Panc1 (cell line): ENCODE data around the gene AMOTL1. TPM values are rescaled to one million over a fixed set of nuclear protein-coding genes. Genes with fewer than 3 reads are reported as not detected.

Experiments
- ATAC-seq: fragments of 200-7000 bp; cut with Tn5 transposase; 2 replicates; pipeline ENCODE4 v1.9.1; 2020; ENCODE audit warnings: mild to moderate bottlenecking, moderate library complexity
- BruUV-seq: library from RNA; stranded (reverse); fragments of 400-500 nt; replicated peaks from 2 replicates; lab custom pipeline; 2021; lab: Mats Ljungman, UMichigan
- CTCF ChIA-PET: fragments of 300-600 bp; sonication (Branson Sonifier 250); formaldehyde crosslinking; loops from one replicate; lab custom pipeline; 2022; ENCODE audit warnings: antibody characterized with exemption; lab: Charles Lee
- POLR2A ChIA-PET: fragments of 300-600 bp; sonication (Branson Sonifier 250); formaldehyde crosslinking; loops from one replicate; lab custom pipeline; 2022; ENCODE audit warnings: antibody characterized with exemption; lab: Charles Lee
- DNase-seq: peaks from one replicate; pipeline ENCODE4 v3.0.0-alpha.2; 2010; ENCODE audit warnings: low read depth, low spot score
- H3K27ac ChIP-seq: 2 replicates; pipeline ENCODE4 v1.5.1; 2011; ENCODE audit warnings: mild to moderate bottlenecking, low read length, inconsistent platforms
- H3K27me3 ChIP-seq: fragments of 200-500 bp; sonication (Bioruptor generic); 2 replicates; pipeline ENCODE4 v1.6.0; 2014; ENCODE audit warnings: low read length, inconsistent platforms; ENCODE audit not compliant: control insufficient read depth, insufficient read depth
- H3K36me3 ChIP-seq: fragments of 200-500 bp; sonication (Bioruptor generic); 2 replicates; pipeline ENCODE4 v1.5.1; 2014; ENCODE audit warnings: inconsistent platforms, mild to moderate bottlenecking, low read length, moderate library complexity; ENCODE audit not compliant: control insufficient read depth, insufficient read depth
- H3K4me1 ChIP-seq: 2 replicates; pipeline ENCODE4 v1.5.1; 2011; ENCODE audit warnings: inconsistent platforms, mild to moderate bottlenecking, low read length, moderate library complexity; ENCODE audit not compliant: control insufficient read depth, insufficient read depth
- H3K4me3 ChIP-seq, 2 experiments: 2 replicates each; pipeline ENCODE4 v1.5.1; 2011 to 2012; ENCODE audit warnings: low read depth in 2 of 2, low read length in 2 of 2, mild to moderate bottlenecking in 2 of 2, inconsistent platforms in 1 of 2, moderate library complexity in 1 of 2
- H3K9me3 ChIP-seq: fragments of 200-500 bp; sonication (Bioruptor generic); 2 replicates; pipeline ENCODE4 v1.5.1; 2014; ENCODE audit warnings: low read depth, mild to moderate bottlenecking, inconsistent platforms, low read length, moderate library complexity; ENCODE audit not compliant: control insufficient read depth, insufficient read depth
- POLR2AphosphoS5 ChIP-seq: IDR thresholded peaks from 2 replicates; pipeline ENCODE4 v1.6.1; 2012; ENCODE audit warnings: mild to moderate bottlenecking, low read depth, low read length, moderate library complexity
- SIN3A ChIP-seq: IDR thresholded peaks from 2 replicates; pipeline ENCODE4 v1.6.1; 2012; ENCODE audit warnings: low read depth, mild to moderate bottlenecking, low read length, moderate library complexity, borderline replicate concordance; ENCODE audit not compliant: insufficient read depth
- TCF7L2 ChIP-seq: IDR thresholded peaks from 2 replicates; pipeline ENCODE4 v1.6.1; 2011; ENCODE audit warnings: mild to moderate bottlenecking, low read depth, low read length, inconsistent platforms
- in situ Hi-C: cut with HindIII; loops from 2 replicates; pipeline ENCODE4 v1.10.0; 2016; ENCODE audit warnings: low sequenced_read_pairs, low pct_unique_long_range_greater_than_20kb
- intact Hi-C: fragments of 100-400 bp; cut with micrococcal nuclease; formaldehyde crosslinking; loops from one replicate; pipeline ENCODE4 v1.10.0; 2022; ENCODE audit not compliant: unreplicated experiment
- total RNA-seq: library from RNA; stranded (reverse); gene quantifications from one replicate; pipeline ENCODE4 v1.2.1, GENCODE V29; 2021; ENCODE audit not compliant: unreplicated experiment
- TF ChIP-seq, protein P1 (sequence below): fragments of 450-650 bp; IDR thresholded peaks from 2 replicates; pipeline ENCODE4 v1.5.1; 2017; ENCODE audit warnings: mild to moderate bottlenecking
- TF ChIP-seq, protein P2 (sequence below), 2 experiments: IDR thresholded peaks; 2 replicates each; pipeline ENCODE4 v1.6.1; 2011 to 2012; ENCODE audit warnings: low read depth in 2 of 2, control low read depth in 1 of 2, low read length in 1 of 2, mild to moderate bottlenecking in 1 of 2, moderate library complexity in 1 of 2; ENCODE audit not compliant: insufficient read depth in 1 of 2

AMOTL1 gene
- total RNA-seq, 1 experiment from 2014 or later: 16.0 TPM

DNA sequence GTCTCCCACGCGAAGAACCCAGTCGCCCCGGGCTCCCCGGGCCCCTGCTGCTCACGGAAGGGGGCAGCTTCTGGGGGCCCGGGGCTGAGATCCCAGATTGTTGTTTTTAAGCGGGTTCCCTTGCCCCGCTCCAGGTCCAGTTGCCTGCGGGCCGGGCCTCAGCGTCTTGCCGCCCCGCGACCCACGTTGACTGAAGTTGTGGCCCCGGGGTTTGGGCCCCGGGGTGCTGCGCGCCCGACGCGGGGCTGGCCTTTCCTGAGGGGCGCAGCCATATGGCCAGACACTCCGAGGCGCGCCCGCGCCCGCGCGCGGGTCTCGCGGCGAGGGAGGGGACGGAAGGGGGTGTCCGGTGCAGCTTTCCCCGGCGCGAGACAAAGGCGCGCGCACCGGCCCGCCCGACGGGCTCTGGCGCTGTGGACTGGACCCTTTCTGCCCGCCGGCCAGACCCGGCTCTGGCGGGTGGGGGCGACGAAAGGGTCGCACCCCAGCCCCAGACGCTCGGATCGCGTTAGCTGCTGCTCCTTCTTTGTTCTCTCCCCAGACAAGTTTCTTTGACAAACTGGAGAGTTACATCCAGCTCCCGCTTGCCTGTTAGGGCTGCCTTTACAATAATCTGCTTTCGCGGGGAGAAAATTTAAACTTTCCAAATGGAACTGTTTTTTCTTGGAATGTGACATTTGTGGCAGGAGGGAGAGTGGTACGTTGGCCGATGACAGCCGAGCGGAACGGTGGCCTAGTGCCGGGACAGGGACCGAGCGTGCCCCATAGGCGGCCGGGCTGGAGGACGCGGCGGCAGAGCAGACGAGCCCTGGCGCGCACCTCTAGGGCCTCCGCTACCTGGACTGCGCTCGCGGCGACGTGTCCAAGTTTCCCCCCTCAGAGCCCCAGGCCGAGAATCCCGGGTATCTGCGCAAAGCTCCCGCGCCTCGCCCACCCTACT, 716 bp downstream of the AMOTL1 start:
- peak; percentile 70 for ATAC-seq
- no peak for DNase-seq
- BruUV-seq: no TSS peak
- in situ Hi-C loops (no loop called here), intact Hi-C loops (loop anchor here (5.0 kb wide), 1 partner anchor 147 kb away; no protein-coding TSS in a partner anchor)
- CTCF ChIA-PET: interaction anchor here (0.6 to 1.2 kb wide), 2 partner anchors 28 to 146 kb away, joined by 3 read pairs; no protein-coding TSS in a partner anchor
- Histone ChIP-seq H3K36me3 (peaks cover 6% of the 10 kb centered on the region; the same call in 1 of the 2 replicates), H3K9me3 (no peaks in the 10 kb centered on the region), H3K27me3 (peaks cover 30% of the 10 kb centered on the region), H3K4me3 (peak overlapping the region; percentile 67 to 70), H3K4me1 (peaks cover 28% of the 10 kb centered on the region), H3K27ac (peak overlapping the region; percentile 62)
- POLR2A ChIA-PET: no interaction called here
- no peak for TF ChIP-seq TCF7L2
- TF ChIP-seq POLR2AphosphoS5: no peak
- TF ChIP-seq, protein P1, sequence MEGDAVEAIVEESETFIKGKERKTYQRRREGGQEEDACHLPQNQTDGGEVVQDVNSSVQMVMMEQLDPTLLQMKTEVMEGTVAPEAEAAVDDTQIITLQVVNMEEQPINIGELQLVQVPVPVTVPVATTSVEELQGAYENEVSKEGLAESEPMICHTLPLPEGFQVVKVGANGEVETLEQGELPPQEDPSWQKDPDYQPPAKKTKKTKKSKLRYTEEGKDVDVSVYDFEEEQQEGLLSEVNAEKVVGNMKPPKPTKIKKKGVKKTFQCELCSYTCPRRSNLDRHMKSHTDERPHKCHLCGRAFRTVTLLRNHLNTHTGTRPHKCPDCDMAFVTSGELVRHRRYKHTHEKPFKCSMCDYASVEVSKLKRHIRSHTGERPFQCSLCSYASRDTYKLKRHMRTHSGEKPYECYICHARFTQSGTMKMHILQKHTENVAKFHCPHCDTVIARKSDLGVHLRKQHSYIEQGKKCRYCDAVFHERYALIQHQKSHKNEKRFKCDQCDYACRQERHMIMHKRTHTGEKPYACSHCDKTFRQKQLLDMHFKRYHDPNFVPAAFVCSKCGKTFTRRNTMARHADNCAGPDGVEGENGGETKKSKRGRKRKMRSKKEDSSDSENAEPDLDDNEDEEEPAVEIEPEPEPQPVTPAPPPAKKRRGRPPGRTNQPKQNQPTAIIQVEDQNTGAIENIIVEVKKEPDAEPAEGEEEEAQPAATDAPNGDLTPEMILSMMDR: no peak
- TF ChIP-seq SIN3A: no peak
- TF ChIP-seq, protein P2, sequence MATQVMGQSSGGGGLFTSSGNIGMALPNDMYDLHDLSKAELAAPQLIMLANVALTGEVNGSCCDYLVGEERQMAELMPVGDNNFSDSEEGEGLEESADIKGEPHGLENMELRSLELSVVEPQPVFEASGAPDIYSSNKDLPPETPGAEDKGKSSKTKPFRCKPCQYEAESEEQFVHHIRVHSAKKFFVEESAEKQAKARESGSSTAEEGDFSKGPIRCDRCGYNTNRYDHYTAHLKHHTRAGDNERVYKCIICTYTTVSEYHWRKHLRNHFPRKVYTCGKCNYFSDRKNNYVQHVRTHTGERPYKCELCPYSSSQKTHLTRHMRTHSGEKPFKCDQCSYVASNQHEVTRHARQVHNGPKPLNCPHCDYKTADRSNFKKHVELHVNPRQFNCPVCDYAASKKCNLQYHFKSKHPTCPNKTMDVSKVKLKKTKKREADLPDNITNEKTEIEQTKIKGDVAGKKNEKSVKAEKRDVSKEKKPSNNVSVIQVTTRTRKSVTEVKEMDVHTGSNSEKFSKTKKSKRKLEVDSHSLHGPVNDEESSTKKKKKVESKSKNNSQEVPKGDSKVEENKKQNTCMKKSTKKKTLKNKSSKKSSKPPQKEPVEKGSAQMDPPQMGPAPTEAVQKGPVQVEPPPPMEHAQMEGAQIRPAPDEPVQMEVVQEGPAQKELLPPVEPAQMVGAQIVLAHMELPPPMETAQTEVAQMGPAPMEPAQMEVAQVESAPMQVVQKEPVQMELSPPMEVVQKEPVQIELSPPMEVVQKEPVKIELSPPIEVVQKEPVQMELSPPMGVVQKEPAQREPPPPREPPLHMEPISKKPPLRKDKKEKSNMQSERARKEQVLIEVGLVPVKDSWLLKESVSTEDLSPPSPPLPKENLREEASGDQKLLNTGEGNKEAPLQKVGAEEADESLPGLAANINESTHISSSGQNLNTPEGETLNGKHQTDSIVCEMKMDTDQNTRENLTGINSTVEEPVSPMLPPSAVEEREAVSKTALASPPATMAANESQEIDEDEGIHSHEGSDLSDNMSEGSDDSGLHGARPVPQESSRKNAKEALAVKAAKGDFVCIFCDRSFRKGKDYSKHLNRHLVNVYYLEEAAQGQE (IDR thresholded peaks at IDR 0.05; ENCODE audit: insufficient read depth in 1 of 2, low read depth in 2 of 2, low read length in 1 of 2): no peak

DNA sequence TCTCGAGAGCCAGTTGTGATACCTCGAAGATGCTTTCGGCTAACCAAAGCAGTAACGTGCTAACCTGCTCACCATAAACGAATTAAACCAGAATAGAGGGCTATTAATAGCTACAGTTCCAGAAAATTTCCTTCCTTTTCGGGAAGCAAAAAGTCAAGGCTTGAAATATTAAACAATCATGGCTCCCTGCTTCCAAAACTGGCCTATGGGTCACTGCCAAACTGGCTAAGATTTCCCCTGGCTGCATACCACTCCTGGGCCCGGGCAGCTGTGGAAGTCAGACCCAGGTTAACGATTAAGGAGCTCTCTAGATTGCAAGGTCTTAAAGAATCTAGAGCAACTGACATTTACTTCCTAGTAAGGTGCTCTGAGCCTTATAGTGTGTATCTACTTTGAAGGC, 1.7 kb downstream of the AMOTL1 start:
- CTCF ChIA-PET: no interaction called here
- TF ChIP-seq POLR2AphosphoS5 (no peak), SIN3A (no peak), TCF7L2 (no peak)
- TF ChIP-seq, protein P1: no peak
- TF ChIP-seq, protein P2 (IDR thresholded peaks at IDR 0.05; ENCODE audit: insufficient read depth in 1 of 2, low read depth in 2 of 2, low read length in 1 of 2): no peak
- Histone ChIP-seq H3K36me3 (peaks cover 6% of the 10 kb centered on the region; the same call in 1 of the 2 replicates), H3K9me3 (no peaks in the 10 kb centered on the region), H3K27ac (peak overlapping the region; percentile 62), H3K4me3 (peak overlapping the region; percentile 67 to 70), H3K27me3 (peaks cover 26% of the 10 kb centered on the region), H3K4me1 (peaks cover 32% of the 10 kb centered on the region)
- in situ Hi-C loops: no loop called here
- no peak for ATAC-seq
- POLR2A ChIA-PET: no interaction called here
- BruUV-seq: no TSS peak
- DNase-seq: no peak
- intact Hi-C loops: loop anchor here (5.0 kb wide), 1 partner anchor 148 kb away; no protein-coding TSS in a partner anchor
